WTC11 (cell line): Measurements from ENCODE around the gene HACD2. TPM values are rescaled to one million over a fixed set of nuclear protein-coding genes. Genes with fewer than 3 reads are reported as not detected.
A peak's percentile ranks its signal among the peaks of the same experiment; 100 is the strongest.

Experiments used
- ATAC-seq: fragments of 200-7000 bp; cut with Tn5 transposase; 2 replicates; pipeline ENCODE4 v1.10.0; 2021; ENCODE audit warnings: mild to moderate bottlenecking, moderate library complexity
- CTCF ChIA-PET: fragments of 300-600 bp; sonication (Branson Sonifier 250); formaldehyde crosslinking; loops from one replicate; lab custom pipeline; 2021; ENCODE audit warnings: antibody characterized with exemption; lab: Charles Lee
- POLR2A ChIA-PET: fragments of 350-600 bp; sonication (Branson Sonifier 250); formaldehyde crosslinking; loops from one replicate; lab custom pipeline; 2021; ENCODE audit warnings: antibody characterized with exemption; lab: Charles Lee
- DNase-seq: peaks from one replicate; pipeline ENCODE4 v3.0.0; 2021; ENCODE audit warnings: low spot score
- H3K27ac Mint-ChIP-seq: 2 replicates; pipeline ENCODE4 v1.8.0; 2021; ENCODE audit warnings: mixed read lengths
- H3K27me3 Mint-ChIP-seq: 2 replicates; pipeline ENCODE4 v1.8.0; 2021; ENCODE audit warnings: low read depth, mild to moderate bottlenecking, moderate library complexity, mixed read lengths
- H3K36me3 Mint-ChIP-seq: 2 replicates; pipeline ENCODE4 v1.8.0; 2021; ENCODE audit warnings: mixed read lengths
- H3K4me1 Mint-ChIP-seq: 2 replicates; pipeline ENCODE4 v1.8.0; 2022; ENCODE audit warnings: mixed read lengths
- H3K4me3 Mint-ChIP-seq: 2 replicates; pipeline ENCODE4 v1.8.0; 2021; ENCODE audit warnings: mild to moderate bottlenecking, moderate library complexity, mixed read lengths
- H3K9me3 Mint-ChIP-seq: 2 replicates; pipeline ENCODE4 v1.8.0; 2021; ENCODE audit warnings: mixed read lengths
- CREM ChIP-seq: sonication (generic); formaldehyde crosslinking; IDR thresholded peaks from 2 replicates; pipeline ENCODE4 v1.8.1; 2022; ENCODE audit warnings: mild to moderate bottlenecking, missing genetic modification reagents, moderate library complexity
- GRHL2 ChIP-seq: fragments of 250-450 bp; sonication (Bioruptor Pico); IDR thresholded peaks from 2 replicates; pipeline ENCODE4 v1.8.0; 2022; ENCODE audit warnings: mild to moderate bottlenecking, moderate library complexity; ENCODE audit not compliant: insufficient replicate concordance, severe bottlenecking
- GTF2I ChIP-seq: fragments of 250-450 bp; sonication (Bioruptor Pico); conservative IDR thresholded peaks from 2 replicates; pipeline ENCODE4 v1.4.0; 2021; ENCODE audit warnings: mild to moderate bottlenecking
- JAZF1 ChIP-seq: fragments of 250-450 bp; sonication (Bioruptor Pico); IDR thresholded peaks from 2 replicates; pipeline ENCODE4 v1.9.0; 2021; ENCODE audit warnings: moderate library complexity, mild to moderate bottlenecking, inconsistent platforms
- KAT7 ChIP-seq: sonication (generic); formaldehyde crosslinking; IDR thresholded peaks from 2 replicates; pipeline ENCODE4 v1.8.1; 2023; ENCODE audit warnings: missing genetic modification reagents, mild to moderate bottlenecking, borderline replicate concordance
- MXD4 ChIP-seq: fragments of 250-450 bp; sonication (Bioruptor Pico); IDR thresholded peaks from 2 replicates; pipeline ENCODE4 v1.8.0; 2021; ENCODE audit warnings: mild to moderate bottlenecking, moderate library complexity, borderline replicate concordance
- NFE2L1 ChIP-seq: sonication (generic); formaldehyde crosslinking; IDR thresholded peaks from 2 replicates; pipeline ENCODE4 v1.8.1; 2023; ENCODE audit warnings: missing genetic modification reagents
- NR3C1 ChIP-seq: sonication (generic); formaldehyde crosslinking; conservative IDR thresholded peaks from 2 replicates; pipeline ENCODE4 v1.8.1; 2023; ENCODE audit warnings: low read depth, mild to moderate bottlenecking, missing genetic modification reagents
- OVOL2 ChIP-seq: fragments of 250-450 bp; sonication (Bioruptor Pico); IDR thresholded peaks from 2 replicates; pipeline ENCODE4 v1.9.0; 2021; ENCODE audit warnings: mild to moderate bottlenecking, borderline replicate concordance
- PRRX2 ChIP-seq: fragments of 250-450 bp; sonication (Bioruptor Pico); IDR thresholded peaks from 2 replicates; pipeline ENCODE4 v1.8.0; 2021; ENCODE audit warnings: mild to moderate bottlenecking
- ZNF396 ChIP-seq: fragments of 250-450 bp; sonication (Bioruptor Pico); IDR thresholded peaks from 2 replicates; pipeline ENCODE4 v1.8.0; 2021; ENCODE audit warnings: mild to moderate bottlenecking, moderate library complexity, borderline replicate concordance
- ZNF671 ChIP-seq: fragments of 250-450 bp; sonication (Bioruptor Pico); IDR thresholded peaks from 2 replicates; pipeline ENCODE4 v1.8.0; 2021; ENCODE audit warnings: mild to moderate bottlenecking
- total RNA-seq: library from RNA; stranded (reverse); gene quantifications from 3 replicates; pipeline ENCODE4 v1.2.3, GENCODE V29; 2021
- TF ChIP-seq, protein P1 (sequence below): sonication (generic); formaldehyde crosslinking; IDR thresholded peaks from 2 replicates; pipeline ENCODE4 v1.8.0; 2023; ENCODE audit warnings: missing genetic modification reagents
- TF ChIP-seq, protein P2 (sequence below): sonication (generic); formaldehyde crosslinking; IDR thresholded peaks from 2 replicates; pipeline ENCODE4 v1.8.1; 2022; ENCODE audit warnings: mild to moderate bottlenecking, moderate library complexity, missing genetic modification reagents
- TF ChIP-seq, protein P3 (sequence below): sonication (generic); formaldehyde crosslinking; IDR thresholded peaks from 2 replicates; pipeline ENCODE4 v1.8.0; 2022; ENCODE audit warnings: missing genetic modification reagents
- TF ChIP-seq, protein P4 (sequence below): sonication (generic); formaldehyde crosslinking; IDR thresholded peaks from 2 replicates; pipeline ENCODE4 v1.8.0; 2022; ENCODE audit warnings: mild to moderate bottlenecking, missing genetic modification reagents
- TF ChIP-seq, protein P5 (sequence below): sonication (generic); formaldehyde crosslinking; IDR thresholded peaks from 2 replicates; pipeline ENCODE4 v1.8.0; 2023; ENCODE audit warnings: missing genetic modification reagents, mild to moderate bottlenecking, borderline replicate concordance
- TF ChIP-seq, protein P6 (sequence below): sonication (generic); formaldehyde crosslinking; IDR thresholded peaks from 2 replicates; pipeline ENCODE4 v1.8.1; 2023; ENCODE audit warnings: mild to moderate bottlenecking, missing genetic modification reagents
- TF ChIP-seq, protein P7 (sequence below): sonication (generic); formaldehyde crosslinking; IDR thresholded peaks from 2 replicates; pipeline ENCODE4 v1.8.1; 2023; ENCODE audit warnings: mild to moderate bottlenecking, missing genetic modification reagents, moderate library complexity

HACD2 gene
- total RNA-seq, 1 experiment from 2014 or later, result 26.1 TPM

DNA sequence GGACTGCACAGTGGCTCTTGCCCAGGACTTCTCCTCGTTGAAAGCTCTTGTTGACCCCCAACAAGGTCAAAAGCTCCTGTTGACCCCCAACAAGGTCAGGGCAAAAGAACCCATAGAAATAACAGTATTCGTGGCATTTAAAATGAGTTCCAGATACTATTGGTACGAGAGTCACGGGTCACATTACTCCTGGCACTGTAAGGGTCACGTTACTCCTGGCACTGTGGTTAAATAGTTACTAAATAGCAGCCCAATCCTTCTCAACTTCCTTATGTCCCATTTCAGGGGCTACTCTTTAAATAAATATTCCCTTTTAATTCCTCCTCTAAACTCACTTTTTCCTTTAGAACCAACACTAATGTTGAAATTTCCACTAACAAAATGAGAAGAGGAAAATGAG is 117.8 kb downstream of the HACD2 start:
- ATAC-seq (no peak), DNase-seq (no peak)
- CTCF ChIA-PET, result interaction anchor here (0.7 to 1.0 kb wide), 3 partner anchors 19 to 57 kb away, joined by 3 read pairs; no protein-coding TSS in a partner anchor
- no peaks in the 10 kb centered on the region for H3K4me1 Mint-ChIP-seq
- no peak overlapping the region for H3K4me3 Mint-ChIP-seq
- no peaks in the 10 kb centered on the region for H3K36me3 Mint-ChIP-seq
- no peaks in the 10 kb centered on the region; the same call in 1 of the 2 replicates for H3K27me3 Mint-ChIP-seq
- no peak overlapping the region for H3K27ac Mint-ChIP-seq
- POLR2A ChIA-PET, result no interaction called here
- H3K9me3 Mint-ChIP-seq, result no peaks in the 10 kb centered on the region
- TF ChIP-seq OVOL2 (CRISPR knock-in tag) (no peak), KAT7 (CRISPR knock-in tag) (no peak), MXD4 (no peak), PRRX2 (CRISPR knock-in tag) (no peak), GTF2I (no peak), NR3C1 (no peak), GRHL2 (CRISPR knock-in tag) (no peak), CREM (no peak), ZNF671 (CRISPR knock-in tag) (no peak), ZNF396 (CRISPR knock-in tag) (no peak), NFE2L1 (CRISPR knock-in tag) (no peak)
- TF ChIP-seq, protein P1, sequence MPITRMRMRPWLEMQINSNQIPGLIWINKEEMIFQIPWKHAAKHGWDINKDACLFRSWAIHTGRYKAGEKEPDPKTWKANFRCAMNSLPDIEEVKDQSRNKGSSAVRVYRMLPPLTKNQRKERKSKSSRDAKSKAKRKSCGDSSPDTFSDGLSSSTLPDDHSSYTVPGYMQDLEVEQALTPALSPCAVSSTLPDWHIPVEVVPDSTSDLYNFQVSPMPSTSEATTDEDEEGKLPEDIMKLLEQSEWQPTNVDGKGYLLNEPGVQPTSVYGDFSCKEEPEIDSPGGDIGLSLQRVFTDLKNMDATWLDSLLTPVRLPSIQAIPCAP (CRISPR knock-in tag), result no peak
- TF ChIP-seq, protein P2, sequence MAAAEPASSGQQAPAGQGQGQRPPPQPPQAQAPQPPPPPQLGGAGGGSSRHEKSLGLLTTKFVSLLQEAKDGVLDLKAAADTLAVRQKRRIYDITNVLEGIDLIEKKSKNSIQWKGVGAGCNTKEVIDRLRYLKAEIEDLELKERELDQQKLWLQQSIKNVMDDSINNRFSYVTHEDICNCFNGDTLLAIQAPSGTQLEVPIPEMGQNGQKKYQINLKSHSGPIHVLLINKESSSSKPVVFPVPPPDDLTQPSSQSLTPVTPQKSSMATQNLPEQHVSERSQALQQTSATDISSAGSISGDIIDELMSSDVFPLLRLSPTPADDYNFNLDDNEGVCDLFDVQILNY (CRISPR knock-in tag), result no peak
- TF ChIP-seq, protein P3, sequence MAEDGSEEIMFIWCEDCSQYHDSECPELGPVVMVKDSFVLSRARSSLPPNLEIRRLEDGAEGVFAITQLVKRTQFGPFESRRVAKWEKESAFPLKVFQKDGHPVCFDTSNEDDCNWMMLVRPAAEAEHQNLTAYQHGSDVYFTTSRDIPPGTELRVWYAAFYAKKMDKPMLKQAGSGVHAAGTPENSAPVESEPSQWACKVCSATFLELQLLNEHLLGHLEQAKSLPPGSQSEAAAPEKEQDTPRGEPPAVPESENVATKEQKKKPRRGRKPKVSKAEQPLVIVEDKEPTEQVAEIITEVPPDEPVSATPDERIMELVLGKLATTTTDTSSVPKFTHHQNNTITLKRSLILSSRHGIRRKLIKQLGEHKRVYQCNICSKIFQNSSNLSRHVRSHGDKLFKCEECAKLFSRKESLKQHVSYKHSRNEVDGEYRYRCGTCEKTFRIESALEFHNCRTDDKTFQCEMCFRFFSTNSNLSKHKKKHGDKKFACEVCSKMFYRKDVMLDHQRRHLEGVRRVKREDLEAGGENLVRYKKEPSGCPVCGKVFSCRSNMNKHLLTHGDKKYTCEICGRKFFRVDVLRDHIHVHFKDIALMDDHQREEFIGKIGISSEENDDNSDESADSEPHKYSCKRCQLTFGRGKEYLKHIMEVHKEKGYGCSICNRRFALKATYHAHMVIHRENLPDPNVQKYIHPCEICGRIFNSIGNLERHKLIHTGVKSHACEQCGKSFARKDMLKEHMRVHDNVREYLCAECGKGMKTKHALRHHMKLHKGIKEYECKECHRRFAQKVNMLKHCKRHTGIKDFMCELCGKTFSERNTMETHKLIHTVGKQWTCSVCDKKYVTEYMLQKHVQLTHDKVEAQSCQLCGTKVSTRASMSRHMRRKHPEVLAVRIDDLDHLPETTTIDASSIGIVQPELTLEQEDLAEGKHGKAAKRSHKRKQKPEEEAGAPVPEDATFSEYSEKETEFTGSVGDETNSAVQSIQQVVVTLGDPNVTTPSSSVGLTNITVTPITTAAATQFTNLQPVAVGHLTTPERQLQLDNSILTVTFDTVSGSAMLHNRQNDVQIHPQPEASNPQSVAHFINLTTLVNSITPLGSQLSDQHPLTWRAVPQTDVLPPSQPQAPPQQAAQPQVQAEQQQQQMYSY (CRISPR knock-in tag), result no peak
- TF ChIP-seq, protein P4, sequence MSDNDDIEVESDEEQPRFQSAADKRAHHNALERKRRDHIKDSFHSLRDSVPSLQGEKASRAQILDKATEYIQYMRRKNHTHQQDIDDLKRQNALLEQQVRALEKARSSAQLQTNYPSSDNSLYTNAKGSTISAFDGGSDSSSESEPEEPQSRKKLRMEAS (CRISPR knock-in tag), result no peak

DNA sequence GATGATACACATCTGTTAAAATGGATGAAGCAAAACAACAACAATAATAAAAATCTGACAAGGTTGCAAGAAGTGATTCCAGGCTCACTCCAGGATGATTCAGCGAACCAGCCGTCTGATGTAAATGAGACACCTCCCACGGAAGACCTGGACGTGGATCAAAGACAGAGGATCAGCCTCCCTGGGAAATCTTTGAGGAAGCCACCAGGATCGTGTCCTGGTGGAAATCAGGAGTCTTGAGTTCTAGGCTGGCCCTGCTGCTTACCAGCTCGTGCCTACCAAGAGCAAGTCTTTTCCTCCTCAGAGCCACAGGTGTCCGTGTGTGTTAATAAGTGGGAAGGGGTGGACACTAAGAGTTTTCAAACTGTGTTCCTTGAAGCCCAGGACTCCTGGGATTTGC is 120.6 kb downstream of the HACD2 start:
- no peaks in the 10 kb centered on the region for H3K9me3 Mint-ChIP-seq
- H3K36me3 Mint-ChIP-seq, result no peaks in the 10 kb centered on the region
- ATAC-seq, result no peak
- POLR2A ChIA-PET, result no interaction called here
- TF ChIP-seq, protein P5, sequence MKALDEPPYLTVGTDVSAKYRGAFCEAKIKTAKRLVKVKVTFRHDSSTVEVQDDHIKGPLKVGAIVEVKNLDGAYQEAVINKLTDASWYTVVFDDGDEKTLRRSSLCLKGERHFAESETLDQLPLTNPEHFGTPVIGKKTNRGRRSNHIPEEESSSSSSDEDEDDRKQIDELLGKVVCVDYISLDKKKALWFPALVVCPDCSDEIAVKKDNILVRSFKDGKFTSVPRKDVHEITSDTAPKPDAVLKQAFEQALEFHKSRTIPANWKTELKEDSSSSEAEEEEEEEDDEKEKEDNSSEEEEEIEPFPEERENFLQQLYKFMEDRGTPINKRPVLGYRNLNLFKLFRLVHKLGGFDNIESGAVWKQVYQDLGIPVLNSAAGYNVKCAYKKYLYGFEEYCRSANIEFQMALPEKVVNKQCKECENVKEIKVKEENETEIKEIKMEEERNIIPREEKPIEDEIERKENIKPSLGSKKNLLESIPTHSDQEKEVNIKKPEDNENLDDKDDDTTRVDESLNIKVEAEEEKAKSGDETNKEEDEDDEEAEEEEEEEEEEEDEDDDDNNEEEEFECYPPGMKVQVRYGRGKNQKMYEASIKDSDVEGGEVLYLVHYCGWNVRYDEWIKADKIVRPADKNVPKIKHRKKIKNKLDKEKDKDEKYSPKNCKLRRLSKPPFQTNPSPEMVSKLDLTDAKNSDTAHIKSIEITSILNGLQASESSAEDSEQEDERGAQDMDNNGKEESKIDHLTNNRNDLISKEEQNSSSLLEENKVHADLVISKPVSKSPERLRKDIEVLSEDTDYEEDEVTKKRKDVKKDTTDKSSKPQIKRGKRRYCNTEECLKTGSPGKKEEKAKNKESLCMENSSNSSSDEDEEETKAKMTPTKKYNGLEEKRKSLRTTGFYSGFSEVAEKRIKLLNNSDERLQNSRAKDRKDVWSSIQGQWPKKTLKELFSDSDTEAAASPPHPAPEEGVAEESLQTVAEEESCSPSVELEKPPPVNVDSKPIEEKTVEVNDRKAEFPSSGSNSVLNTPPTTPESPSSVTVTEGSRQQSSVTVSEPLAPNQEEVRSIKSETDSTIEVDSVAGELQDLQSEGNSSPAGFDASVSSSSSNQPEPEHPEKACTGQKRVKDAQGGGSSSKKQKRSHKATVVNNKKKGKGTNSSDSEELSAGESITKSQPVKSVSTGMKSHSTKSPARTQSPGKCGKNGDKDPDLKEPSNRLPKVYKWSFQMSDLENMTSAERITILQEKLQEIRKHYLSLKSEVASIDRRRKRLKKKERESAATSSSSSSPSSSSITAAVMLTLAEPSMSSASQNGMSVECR (CRISPR knock-in tag), result no peak
- TF ChIP-seq, protein P6, sequence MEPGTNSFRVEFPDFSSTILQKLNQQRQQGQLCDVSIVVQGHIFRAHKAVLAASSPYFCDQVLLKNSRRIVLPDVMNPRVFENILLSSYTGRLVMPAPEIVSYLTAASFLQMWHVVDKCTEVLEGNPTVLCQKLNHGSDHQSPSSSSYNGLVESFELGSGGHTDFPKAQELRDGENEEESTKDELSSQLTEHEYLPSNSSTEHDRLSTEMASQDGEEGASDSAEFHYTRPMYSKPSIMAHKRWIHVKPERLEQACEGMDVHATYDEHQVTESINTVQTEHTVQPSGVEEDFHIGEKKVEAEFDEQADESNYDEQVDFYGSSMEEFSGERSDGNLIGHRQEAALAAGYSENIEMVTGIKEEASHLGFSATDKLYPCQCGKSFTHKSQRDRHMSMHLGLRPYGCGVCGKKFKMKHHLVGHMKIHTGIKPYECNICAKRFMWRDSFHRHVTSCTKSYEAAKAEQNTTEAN, result no peak
- TF ChIP-seq JAZF1 (CRISPR knock-in tag), result no peak
- TF ChIP-seq, protein P3 (CRISPR knock-in tag), result peak; percentile 76
- TF ChIP-seq, protein P7, sequence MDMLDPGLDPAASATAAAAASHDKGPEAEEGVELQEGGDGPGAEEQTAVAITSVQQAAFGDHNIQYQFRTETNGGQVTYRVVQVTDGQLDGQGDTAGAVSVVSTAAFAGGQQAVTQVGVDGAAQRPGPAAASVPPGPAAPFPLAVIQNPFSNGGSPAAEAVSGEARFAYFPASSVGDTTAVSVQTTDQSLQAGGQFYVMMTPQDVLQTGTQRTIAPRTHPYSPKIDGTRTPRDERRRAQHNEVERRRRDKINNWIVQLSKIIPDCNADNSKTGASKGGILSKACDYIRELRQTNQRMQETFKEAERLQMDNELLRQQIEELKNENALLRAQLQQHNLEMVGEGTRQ (CRISPR knock-in tag), result no peak
- no peak for TF ChIP-seq PRRX2 (CRISPR knock-in tag)
- no peak for TF ChIP-seq ZNF671 (CRISPR knock-in tag)
- TF ChIP-seq, all 79 proteins: peak for 1
- DNase-seq, result no peak
- Mint-ChIP-seq H3K4me3 (no peak overlapping the region), H3K27me3 (no peaks in the 10 kb centered on the region), H3K27ac (no peak overlapping the region), H3K4me1 (peaks cover 11% of the 10 kb centered on the region)
- CTCF ChIA-PET, result interaction anchor here (0.8 to 2.9 kb wide), 2 partner anchors 9 to 16 kb away, joined by 3 to 17 read pairs; partner anchors contain the start of gene ADCY5
